ENCODE measurements around the gene PEPD. TPM values are rescaled to one million over a fixed set of nuclear protein-coding genes. Genes with fewer than 3 reads are reported as not detected.

The PEPD gene
- total RNA-seq, 2 experiments from 2014 or later, result 26.9 to 37.4 TPM

- Mint-ChIP-seq H3K4me3 (no peak overlapping the region), H3K4me1 (no peaks in the 10 kb centered on the region), H3K27ac (no peak overlapping the region), H3K36me3 (ENCODE audit: low read depth) (peaks cover under 1% of the 10 kb centered on the region), H3K9me3 (ENCODE audit: low read depth) (no peaks in the 10 kb centered on the region), H3K27me3 (no peaks in the 10 kb centered on the region)
- no peak for ATAC-seq
- ChIA-PET POLR2A (no interaction called here), CTCF (no interaction called here)
- intact Hi-C loops (cut with DNase I, micrococcal nuclease), result no loop called here
- no peak for DNase-seq
These were observed 53.0 kb downstream of the PEPD start for GRCh38 chr19:33468361-33469170.

- POLR2A ChIA-PET, result no interaction called here
- Mint-ChIP-seq H3K36me3 (ENCODE audit: low read depth) (peaks cover 4% of the 10 kb centered on the region), H3K9me3 (ENCODE audit: low read depth) (no peaks in the 10 kb centered on the region), H3K4me3 (no peak overlapping the region), H3K27me3 (no peaks in the 10 kb centered on the region), H3K4me1 (no peaks in the 10 kb centered on the region), H3K27ac (no peak overlapping the region)
- intact Hi-C loops (cut with DNase I, micrococcal nuclease), result no loop called here
- ATAC-seq (no peak), DNase-seq (no peak)
- CTCF ChIA-PET, result no interaction called here
These were observed 53.7 kb downstream of the PEPD start for GRCh38 chr19:33467851-33468250.

GRCh38 chr19:33465834-33466233, 55.8 kb downstream of the PEPD start:
- ATAC-seq, result no peak

GRCh38 chr19:33465371-33465770, 56.2 kb downstream of the PEPD start:
- no peak overlapping the region for H3K4me3 Mint-ChIP-seq
- no peaks in the 10 kb centered on the region for H3K27me3 Mint-ChIP-seq
- DNase-seq (no peak), ATAC-seq (no peak)
- H3K9me3 Mint-ChIP-seq (ENCODE audit: low read depth), result no peaks in the 10 kb centered on the region
- no peaks in the 10 kb centered on the region for H3K4me1 Mint-ChIP-seq
- POLR2A ChIA-PET, result no interaction called here
- peaks cover 8% of the 10 kb centered on the region for H3K36me3 Mint-ChIP-seq (ENCODE audit: low read depth)
- intact Hi-C loops (cut with DNase I, micrococcal nuclease), result no loop called here
- CTCF ChIA-PET, result interaction anchor here (0.6 kb wide), 1 partner anchor 338 kb away, joined by 3 read pairs; no protein-coding TSS in a partner anchor
- H3K27ac Mint-ChIP-seq, result no peak overlapping the region

More at GRCh38 chr19:33465834-33466233, 55.8 kb downstream of the PEPD start:
- Mint-ChIP-seq H3K27ac (no peak overlapping the region), H3K4me1 (no peaks in the 10 kb centered on the region), H3K36me3 (ENCODE audit: low read depth) (peaks cover 8% of the 10 kb centered on the region), H3K27me3 (no peaks in the 10 kb centered on the region), H3K4me3 (no peak overlapping the region), H3K9me3 (ENCODE audit: low read depth) (no peaks in the 10 kb centered on the region)
- intact Hi-C loops (cut with DNase I, micrococcal nuclease), result no loop called here
- no peak for DNase-seq
- CTCF ChIA-PET, result no interaction called here
- POLR2A ChIA-PET, result no interaction called here

GRCh38 chr19:33464733-33465115, 56.9 kb downstream of the PEPD start:
- POLR2A ChIA-PET, result no interaction called here
- Mint-ChIP-seq H3K27ac (no peak overlapping the region), H3K36me3 (ENCODE audit: low read depth) (peaks cover 8% of the 10 kb centered on the region), H3K9me3 (ENCODE audit: low read depth) (no peaks in the 10 kb centered on the region), H3K4me3 (no peak overlapping the region), H3K4me1 (no peaks in the 10 kb centered on the region), H3K27me3 (no peaks in the 10 kb centered on the region)
- DNase-seq (no peak), ATAC-seq (no peak)
- intact Hi-C loops (cut with DNase I, micrococcal nuclease), result no loop called here
- CTCF ChIA-PET, result no interaction called here

GRCh38 chr19:33464010-33464732, 57.4 kb downstream of the PEPD start:
- Mint-ChIP-seq H3K27ac (no peak overlapping the region), H3K27me3 (no peaks in the 10 kb centered on the region), H3K36me3 (ENCODE audit: low read depth) (peaks cover 8% of the 10 kb centered on the region), H3K4me3 (no peak overlapping the region), H3K9me3 (ENCODE audit: low read depth) (no peaks in the 10 kb centered on the region), H3K4me1 (no peaks in the 10 kb centered on the region)
- CTCF ChIA-PET, result no interaction called here
- intact Hi-C loops (cut with DNase I, micrococcal nuclease), result no loop called here
- DNase-seq, result no peak
- POLR2A ChIA-PET, result no interaction called here
- no peak for ATAC-seq

GRCh38 chr19:33463199-33463598, 58.4 kb downstream of the PEPD start:
- ChIA-PET POLR2A (no interaction called here), CTCF (no interaction called here)
- Mint-ChIP-seq H3K4me3 (no peak overlapping the region), H3K9me3 (ENCODE audit: low read depth) (no peaks in the 10 kb centered on the region), H3K27me3 (no peaks in the 10 kb centered on the region), H3K36me3 (ENCODE audit: low read depth) (peaks cover 8% of the 10 kb centered on the region), H3K27ac (no peak overlapping the region), H3K4me1 (no peaks in the 10 kb centered on the region)
- DNase-seq (no peak), ATAC-seq (no peak)
- intact Hi-C loops (cut with DNase I, micrococcal nuclease), result no loop called here

- Mint-ChIP-seq H3K27ac (no peak overlapping the region), H3K27me3 (no peaks in the 10 kb centered on the region), H3K4me3 (no peak overlapping the region), H3K9me3 (ENCODE audit: low read depth) (no peaks in the 10 kb centered on the region), H3K36me3 (ENCODE audit: low read depth) (peaks cover 8% of the 10 kb centered on the region), H3K4me1 (no peaks in the 10 kb centered on the region)
- CTCF ChIA-PET, result no interaction called here
- intact Hi-C loops (cut with DNase I, micrococcal nuclease), result no loop called here
- no peak for ATAC-seq
- no peak for DNase-seq
- POLR2A ChIA-PET, result no interaction called here
These were observed 59.3 kb downstream of the PEPD start for GRCh38 chr19:33462112-33462791.

- ATAC-seq (no peak), DNase-seq (no peak)
- CTCF ChIA-PET, result interaction anchor here (1.0 kb wide), 1 partner anchor 10 kb away, joined by 3 read pairs; no protein-coding TSS in a partner anchor
These were observed 60.1 kb downstream of the PEPD start for GRCh38 chr19:33461256-33462111.

GRCh38 chr19:33460221-33460908, 61.2 kb downstream of the PEPD start:
- CTCF ChIA-PET, result interaction anchor here (1.0 kb wide), 2 partner anchors 11 to 12 kb away, joined by 3 to 5 read pairs; no protein-coding TSS in a partner anchor
- intact Hi-C loops (cut with DNase I, micrococcal nuclease), result no loop called here
- Mint-ChIP-seq H3K4me1 (no peaks in the 10 kb centered on the region), H3K36me3 (ENCODE audit: low read depth) (peaks cover 8% of the 10 kb centered on the region), H3K9me3 (ENCODE audit: low read depth) (no peaks in the 10 kb centered on the region), H3K27ac (no peak overlapping the region), H3K4me3 (no peak overlapping the region), H3K27me3 (no peaks in the 10 kb centered on the region)
- no peak for ATAC-seq
- POLR2A ChIA-PET, result no interaction called here
- no peak for DNase-seq

More at GRCh38 chr19:33461256-33462111, 60.1 kb downstream of the PEPD start:
- H3K27ac Mint-ChIP-seq, result no peak overlapping the region
- H3K4me1 Mint-ChIP-seq, result no peaks in the 10 kb centered on the region
- peaks cover 8% of the 10 kb centered on the region for H3K36me3 Mint-ChIP-seq (ENCODE audit: low read depth)
- H3K4me3 Mint-ChIP-seq, result no peak overlapping the region
- POLR2A ChIA-PET, result interaction anchor here (0.5 kb wide), 1 partner anchor 513 kb away, joined by 6 read pairs; no protein-coding TSS in a partner anchor
- H3K9me3 Mint-ChIP-seq (ENCODE audit: low read depth), result no peaks in the 10 kb centered on the region
- H3K27me3 Mint-ChIP-seq, result no peaks in the 10 kb centered on the region
- intact Hi-C loops (cut with DNase I, micrococcal nuclease), result no loop called here

Measured in activated CD4-positive, alpha-beta T cell treated with anti-CD3 and anti-CD28 coated beads for 36 hours (primary cell).